Measurements from ENCODE around the gene PARP12.
"Not testable (repeated sequence)": the region's sequence is repeated elsewhere in the genome, so short reads cannot be mapped to it uniquely, and the experiment has no call there.

The PARP12 gene

GRCh38 chr7:140062528-140063299 is at the start of gene PARP12:
Gene PARP12 (minus strand): TSS chr7:140062951. CDS start chr7:140062847, 104 bp downstream.
- DNase-seq: peak; percentile 70 to 83

GRCh38 chr7:140108777-140109176 is 46.0 kb upstream of the PARP12 start:
- not testable (repeated sequence) for DNase-seq

DNA sequence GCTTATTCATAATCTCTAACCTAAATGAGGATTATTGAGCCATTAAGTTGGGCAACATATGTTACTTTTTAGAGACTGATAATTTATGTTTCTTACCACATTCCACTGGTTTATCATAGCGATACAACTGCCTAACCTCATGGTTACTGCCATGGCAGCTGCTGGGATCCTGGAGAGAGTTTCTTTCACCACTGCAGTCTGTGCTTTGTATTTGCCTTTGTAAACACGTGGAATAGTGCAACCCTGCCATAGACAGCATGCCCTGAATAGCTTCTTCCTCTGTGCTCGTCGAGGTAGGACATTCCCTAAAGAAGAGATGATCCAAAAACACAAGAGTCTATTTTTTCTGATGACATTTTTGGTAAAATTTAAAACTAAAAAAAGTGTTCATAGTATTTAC is 33.7 kb upstream of the PARP12 start:
- no peak for DNase-seq

DNA sequence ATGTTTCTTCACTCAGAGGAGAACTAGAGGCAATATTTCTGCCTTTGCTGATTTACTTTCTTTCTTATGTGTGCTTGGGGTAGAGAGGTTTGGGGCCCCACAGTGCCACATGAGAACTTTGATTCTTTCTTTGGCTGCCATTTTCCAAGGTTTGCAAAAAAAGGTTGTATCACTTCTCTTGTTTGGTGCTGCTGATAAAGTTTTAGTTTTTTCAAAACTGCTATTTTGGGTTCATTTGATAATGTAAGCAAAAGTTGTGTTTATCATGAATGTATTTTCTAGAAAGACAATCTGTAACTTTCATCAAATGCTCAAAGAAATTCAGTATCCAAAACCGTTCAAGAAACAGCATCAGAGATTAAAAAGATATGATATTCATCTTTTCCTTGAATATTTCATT is 30.6 kb upstream of the PARP12 start:
- no peak for DNase-seq

DNA sequence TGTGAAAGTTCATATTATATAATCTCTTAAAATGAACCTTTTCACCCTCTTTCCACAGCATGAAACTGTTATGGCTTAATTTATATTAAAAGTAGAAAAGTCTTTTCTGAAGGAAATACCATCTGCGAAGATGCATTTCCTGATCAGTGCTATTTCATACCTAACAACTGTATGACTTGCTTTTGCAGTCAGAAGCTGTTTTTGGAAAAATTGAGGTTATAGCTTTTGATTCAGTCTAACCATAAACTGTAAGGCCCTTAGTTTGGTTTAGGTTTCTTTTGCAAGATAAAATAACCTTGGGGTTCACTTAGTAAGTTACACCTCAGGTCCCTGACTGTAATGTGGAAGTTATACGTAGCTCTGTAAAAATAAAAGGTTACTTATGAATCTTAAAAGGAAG is 22.7 kb upstream of the PARP12 start:
- DNase-seq: no peak

DNA sequence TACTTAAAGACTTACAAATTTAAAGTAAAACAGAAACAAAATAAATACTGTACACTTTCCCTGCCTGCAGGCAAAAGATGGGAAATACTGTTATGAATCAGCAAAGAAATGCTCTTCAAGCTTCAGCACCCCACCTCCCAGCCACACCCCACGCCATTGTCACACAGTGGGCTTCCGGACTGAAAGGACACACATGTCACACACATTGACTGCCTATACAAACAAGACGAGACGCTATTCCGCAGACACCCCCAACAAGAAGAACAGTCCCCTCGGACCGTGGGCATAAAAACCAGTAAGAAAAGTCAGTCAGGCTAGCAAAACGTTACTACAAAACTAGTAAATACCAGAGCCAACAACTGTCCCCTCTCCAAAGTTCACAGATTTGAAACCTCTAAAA is 22.2 kb upstream of the PARP12 start:
- no peak for DNase-seq

GRCh38 chr7:140084142-140084655 is 21.4 kb upstream of the PARP12 start:
- no peak for DNase-seq

DNA sequence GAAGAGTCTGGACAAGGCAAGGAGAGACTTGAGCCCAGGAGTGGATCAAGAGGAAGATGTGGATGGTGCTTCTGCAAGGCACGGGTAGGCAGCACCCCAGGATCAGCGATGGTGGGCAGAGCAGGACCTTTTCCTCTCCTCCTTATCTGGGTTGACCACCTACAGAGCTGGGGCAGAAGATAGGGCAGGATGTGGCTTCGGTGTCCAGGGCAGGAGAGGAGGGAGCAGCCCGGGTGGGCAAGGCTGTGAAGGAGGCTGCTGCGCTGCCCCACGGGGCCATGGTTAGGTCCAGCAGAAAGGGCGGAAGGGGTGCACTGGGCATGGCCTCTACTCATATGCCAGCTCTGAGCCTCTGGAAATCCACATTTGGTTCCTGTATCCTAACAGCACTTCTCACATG is 20.0 kb upstream of the PARP12 start:
- no peak for DNase-seq

DNA sequence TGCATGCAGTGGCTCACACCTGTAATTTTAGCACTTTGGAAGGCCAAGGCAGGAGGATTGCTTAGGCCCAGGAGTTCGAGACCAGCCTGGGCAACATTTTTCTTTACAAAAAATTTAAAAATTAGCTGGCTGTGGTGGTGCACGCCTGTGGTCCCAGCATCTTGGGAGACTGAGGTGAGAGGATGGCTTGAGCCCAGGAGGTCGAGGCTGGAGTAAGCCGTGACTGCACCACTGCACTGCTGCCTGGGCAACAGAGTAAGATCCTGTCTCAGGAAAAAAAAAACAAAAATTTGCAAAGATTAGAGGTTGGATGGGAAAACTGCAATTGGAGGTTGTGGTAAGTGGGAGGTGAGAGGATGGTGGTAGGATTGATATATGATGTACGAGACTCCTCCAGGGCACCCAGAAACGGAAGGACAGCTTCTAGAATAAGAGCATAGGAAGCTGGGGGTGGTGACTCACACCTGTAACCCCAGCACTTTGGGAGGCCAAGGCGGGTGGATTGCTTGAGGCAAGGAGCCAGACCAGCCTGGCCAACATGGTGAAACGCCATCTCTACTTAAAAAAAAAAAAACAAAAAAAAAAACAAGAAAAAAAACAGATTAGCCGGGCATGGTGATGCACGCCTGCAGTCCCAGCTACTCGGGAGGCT is 19.1 kb upstream of the PARP12 start:
- DNase-seq: no peak

DNA sequence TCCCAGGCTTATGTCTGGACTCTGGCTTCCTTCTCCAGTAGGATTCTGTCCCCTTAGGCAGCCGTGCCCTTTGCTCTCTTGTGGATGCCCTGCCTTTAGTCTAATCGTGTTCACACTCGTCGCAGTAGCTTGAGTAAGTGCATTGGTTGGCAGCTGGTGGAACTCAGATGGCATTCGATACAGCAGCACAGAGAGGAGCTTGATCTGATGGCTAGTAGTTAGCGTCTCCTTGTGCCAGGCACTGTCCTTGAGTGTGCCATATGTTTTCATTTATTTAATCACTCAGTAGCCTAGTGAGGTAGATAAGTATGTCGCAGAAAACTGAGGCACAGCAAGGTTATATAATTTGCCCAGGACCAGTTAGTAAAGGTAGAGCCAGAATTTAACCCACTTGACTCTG is 18.2 kb upstream of the PARP12 start:
- DNase-seq: no peak

- no peak for DNase-seq
Measured at GRCh38 chr7:140079121-140079536, 16.4 kb upstream of the PARP12 start.

DNA sequence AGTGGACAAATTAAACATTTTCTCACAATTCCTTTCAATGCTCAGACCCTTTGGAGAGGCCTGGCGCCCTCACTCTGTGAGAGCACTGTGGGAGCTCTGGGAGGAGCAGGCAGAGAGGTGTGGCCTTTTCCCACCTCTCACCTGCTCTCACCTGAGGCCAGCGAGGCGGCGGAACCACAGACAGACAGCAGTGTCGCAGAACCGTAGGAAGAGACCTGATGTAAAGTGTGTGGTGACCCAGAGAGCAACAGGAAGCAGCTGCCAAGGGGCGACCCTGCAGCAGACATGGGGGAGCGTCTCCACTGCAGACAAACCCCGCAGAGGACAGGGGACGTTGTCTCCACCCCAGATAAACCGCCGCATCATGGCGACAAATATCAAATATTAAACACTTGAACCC is 15.6 kb upstream of the PARP12 start:
- no peak for DNase-seq

DNA sequence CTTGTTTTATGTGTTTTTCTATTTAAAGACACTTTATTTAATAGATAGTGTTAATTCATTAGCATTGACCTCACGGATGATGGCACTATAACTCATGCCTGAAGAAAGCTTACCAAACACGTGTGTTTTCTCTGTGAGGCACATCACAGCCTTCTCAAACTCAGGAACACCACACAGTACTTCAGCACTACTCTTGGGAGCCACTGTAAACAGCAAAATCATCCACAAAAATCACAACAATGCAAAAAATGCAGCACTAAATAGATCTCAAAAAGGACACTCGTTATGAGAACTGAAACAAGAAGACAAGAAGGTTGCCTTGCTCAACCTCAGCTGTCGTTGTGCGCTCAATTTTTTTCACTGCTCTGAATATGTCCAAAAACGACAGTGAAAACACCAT is 12.0 kb upstream of the PARP12 start:
- no peak for DNase-seq

DNA sequence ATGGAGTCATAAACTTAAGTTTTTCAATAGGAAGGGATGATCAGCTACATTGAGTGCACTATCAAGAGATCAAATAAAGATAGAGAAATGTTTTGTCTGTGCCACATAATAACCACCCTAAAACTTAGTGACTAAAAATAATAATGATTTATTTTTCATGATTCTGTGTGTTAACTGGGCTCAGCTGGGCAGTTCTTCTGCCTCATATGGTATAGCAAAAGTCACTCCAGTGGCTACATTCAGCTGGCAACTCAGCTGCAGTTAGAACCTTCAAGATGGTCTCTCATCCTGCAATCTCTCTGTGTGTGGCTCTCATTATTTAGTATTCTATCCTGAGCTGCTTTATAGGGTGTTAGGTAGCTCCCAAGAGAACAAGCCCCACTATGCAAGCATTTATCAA is 7.8 kb upstream of the PARP12 start:
- DNase-seq: no peak

GRCh38 chr7:140069298-140069949 is 6.7 kb upstream of the PARP12 start:
- DNase-seq: no peak

GRCh38 chr7:140068033-140068432 is 5.3 kb upstream of the PARP12 start:
- DNase-seq: no peak

DNA sequence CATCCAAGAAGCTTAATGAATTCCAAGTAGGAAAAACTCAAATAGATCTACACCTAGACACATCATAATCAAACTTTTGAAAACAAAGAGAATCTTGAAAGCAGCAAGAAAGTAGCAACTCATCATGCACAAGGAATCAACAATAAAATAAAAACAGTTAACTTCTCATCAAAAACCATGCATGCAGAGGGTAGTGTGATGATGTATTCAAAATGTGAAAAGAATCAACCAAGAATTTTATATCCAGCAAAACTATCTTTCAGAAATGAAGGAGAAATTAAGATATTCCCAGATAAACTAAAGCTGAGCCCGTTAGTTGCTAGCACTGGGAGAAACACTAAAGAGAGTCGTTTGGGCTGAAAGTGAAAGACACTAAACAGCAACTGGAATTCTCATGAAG is 4.3 kb upstream of the PARP12 start:
- no peak for DNase-seq

GRCh38 chr7:140062118-140062527 is 628 bp downstream of the PARP12 start:
- DNase-seq: peak; percentile 39 to 62

GRCh38 chr7:140061607-140061930 is 1.2 kb downstream of the PARP12 start:
- no peak for DNase-seq

DNA sequence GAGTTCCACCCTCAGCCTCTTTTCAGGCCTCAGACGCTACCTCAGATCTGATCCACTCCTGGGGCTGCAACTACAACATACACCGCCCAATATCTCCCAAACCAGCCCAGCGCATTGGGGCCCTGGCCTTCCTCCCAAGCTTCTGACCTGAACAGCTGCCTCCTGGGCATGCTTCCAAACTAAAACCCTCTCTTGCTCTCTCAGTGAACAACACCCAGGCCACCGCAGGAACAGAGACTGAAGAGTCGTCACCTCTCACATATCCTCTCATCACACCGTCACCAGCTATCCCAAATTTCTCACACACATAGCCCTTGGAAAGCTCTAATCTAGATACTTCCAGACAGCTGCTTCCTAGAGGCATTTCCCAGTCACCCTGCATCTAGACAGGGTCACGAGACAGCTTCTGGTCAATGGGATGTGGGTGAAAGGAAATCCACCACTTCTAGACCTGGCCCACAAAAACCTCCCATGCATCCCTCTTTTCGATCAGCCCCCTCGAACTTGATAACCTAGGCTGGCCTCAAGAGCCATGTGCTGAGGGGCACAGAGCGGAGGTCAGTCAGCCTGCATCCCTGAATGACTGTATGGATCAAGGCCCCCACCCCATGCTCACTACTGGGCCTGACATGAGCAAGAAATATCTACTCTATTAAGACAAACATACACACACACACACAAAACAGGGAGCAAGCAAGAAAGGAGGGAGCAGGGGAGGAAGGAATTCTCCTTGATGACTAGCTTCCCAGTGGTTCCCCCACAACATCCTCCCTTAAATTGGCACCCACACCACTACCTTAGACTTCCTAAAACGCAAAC is 1.8 kb downstream of the PARP12 start:
- peak in 1 of 2 experiments; percentile 48 for DNase-seq

DNA sequence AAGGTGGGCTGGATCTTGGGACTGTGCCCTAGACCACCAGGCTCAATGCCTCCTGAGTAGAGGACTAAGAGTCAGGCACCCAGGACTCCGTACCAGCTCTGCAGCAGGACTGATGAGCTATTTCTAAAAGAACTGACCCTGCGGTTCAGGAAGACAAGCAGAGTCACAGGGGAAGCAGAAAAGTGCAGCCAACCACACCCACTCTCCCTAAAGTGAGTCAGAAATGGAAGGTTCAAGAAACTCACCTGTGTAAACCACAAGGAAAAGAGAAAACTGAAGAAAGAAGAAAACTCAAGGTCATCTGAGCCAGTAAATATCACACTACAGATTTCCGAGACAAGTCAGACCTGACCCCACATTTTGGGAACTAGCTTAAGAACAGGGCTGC is 2.5 kb downstream of the PARP12 start:
- DNase-seq: no peak

DNA sequence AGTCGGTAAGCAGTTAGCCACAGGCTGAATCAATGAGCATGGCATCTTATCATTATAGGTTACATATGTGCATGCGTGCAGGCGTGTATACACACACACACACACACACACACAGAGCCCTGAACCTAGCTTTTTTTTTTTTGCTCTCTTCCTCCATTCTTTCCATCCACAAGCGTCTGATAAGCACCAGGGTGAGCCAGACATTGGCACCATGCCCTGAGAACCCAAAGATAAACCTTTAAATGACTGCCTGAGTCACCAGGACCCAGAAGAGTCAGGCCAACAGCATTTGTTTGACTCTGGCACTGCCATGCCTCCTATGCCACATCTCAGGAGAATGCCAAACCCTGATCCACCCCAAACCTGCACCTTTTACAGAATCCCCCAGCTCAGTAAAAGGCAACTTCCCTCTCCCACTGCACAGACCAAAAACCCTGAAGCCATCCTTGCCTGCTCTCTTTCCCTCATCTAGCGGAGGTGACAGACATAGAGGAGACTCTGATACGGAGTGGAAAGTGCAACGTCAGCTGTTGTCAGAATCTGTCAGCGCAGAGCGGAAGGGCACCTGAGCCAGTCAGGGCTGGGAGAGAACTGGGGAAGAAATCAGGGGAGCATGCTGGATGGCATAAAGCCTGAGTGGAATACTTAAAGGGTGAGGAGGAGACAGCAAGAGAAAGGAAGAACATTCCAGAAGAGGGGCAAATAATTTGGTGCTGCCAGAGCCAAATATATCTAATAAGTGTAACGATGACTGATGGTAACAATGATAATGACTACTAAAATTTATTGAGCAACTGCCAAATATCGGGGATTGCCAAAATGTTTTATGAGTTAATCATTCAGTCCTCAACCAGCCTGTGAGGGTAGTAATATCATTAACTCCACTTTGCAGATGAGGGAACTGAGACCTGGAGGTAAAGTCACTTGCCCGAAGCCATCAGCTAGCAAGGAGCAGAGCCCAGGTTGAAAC is 3.2 kb downstream of the PARP12 start:
- peak in 1 of 2 experiments; percentile 19 for DNase-seq

Data from NCI-H2081 (cell line).